Measurements from ENCODE around the gene FAM131C.

The FAM131C gene

DNA sequence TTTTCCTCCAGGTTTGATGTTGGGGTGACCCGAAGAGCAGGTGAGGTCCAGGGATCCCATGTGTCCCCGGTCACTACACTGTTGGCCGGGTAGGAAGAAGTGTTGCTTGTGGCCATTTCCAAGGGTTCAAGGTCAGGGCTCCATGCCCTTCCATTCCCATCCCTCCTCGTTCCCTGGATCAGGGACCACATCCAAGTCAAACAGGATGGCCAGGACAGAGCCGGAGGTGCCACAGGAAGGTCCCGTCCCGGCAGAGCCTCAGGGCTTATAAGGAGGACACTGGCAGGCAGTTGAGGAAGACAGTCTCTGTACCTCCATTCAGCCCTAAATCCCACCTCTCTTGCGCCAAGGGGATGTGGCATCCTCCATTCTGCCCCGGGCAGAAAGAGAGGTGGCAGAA is 22.0 kb upstream of the FAM131C start:
- DNase-seq = no peak

GRCh38 chr1:16094453-16095158 is 21.2 kb upstream of the FAM131C start:
- no peak for DNase-seq

- DNase-seq = no peak
These were observed 20.2 kb upstream of the FAM131C start for GRCh38 chr1:16093611-16094010.

DNA sequence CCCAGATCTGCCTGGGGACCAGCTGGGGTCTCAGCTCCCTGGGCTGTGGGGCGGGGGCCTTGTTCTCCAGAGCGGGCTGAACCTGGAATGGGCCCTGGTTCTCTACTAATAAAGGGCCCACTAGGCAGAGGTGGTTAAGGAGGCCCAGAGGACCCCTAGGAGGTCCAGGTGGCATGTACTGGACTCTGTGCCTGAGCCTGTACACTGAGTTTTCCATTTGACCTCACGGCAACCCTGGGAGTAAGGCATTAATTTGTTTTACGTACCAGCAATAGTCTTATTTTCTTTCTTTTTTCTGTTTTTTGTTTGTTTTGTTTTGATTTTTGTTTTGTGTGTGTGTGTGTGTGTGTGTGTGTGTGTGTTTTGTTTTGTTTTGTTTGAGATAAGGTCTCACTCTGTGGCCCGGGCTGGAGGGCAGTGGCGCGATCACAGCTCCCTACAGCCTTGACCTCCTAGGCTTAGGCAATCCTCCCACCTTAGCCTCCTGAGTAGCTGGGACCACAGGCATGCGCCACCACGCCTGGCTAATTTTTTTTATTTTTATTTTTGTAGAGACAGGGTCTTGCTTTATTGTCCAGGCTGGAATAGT is 19.6 kb upstream of the FAM131C start:
- no peak for DNase-seq

DNA sequence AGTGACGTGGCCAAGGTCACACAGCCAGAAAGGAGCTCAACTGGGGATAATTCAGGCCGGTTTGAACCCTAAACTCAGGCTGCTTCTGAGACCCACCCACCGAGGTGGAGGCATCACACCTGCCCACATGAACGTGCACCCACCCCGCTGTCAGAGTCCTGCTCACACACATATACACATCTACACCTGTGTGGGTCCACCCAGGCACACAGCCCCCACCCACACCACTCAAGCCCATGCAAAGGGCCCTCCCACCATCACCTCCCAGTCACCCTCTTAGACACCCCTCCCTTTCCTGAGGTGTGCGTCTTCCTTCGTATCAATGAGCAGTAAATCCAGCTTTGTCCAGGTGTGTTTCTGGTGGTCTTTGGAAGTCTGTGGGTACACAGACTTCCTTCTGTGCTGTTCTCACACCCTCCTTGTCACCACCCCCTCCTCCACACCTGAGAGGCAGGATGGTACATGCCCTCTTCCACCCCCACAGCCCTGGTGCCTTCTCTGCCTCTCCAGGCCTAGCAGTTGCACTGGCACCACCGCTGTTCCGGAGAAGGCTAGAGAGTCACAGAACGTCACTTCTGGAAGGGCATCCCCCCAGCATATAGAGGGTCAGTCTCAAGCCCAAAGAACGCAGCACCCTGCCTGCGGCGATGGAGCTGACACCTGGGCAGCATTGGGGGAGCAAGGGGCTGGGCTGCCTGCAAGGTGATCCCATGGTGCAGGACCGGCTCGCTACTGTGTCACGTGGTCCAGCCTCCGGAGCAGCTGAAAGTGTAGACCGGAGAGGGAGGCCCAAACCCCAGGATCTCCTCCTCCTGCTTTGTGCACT is 18.9 kb upstream of the FAM131C start:
- DNase-seq = no peak

DNA sequence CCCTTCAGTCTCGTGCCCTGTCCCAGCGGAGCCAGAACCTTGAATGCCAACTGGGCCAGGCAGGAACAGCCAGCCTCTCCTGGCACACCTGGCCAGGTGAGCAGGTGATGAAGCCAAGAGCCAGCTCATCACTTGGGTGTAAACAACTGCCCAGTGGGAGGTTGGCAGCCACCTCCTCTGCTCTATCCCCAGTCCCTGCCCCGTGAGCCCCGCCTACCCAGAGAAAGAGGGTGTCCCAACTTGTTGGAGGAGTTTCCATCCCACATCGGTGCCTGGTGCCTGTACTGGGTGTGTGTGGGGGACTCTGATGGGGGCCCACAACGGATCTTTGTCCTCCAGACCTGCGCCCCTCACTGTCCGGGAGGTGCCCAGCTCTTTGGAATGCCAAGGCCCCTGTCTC is 17.8 kb upstream of the FAM131C start:
- no peak for DNase-seq

GRCh38 chr1:16090076-16090826 is 16.8 kb upstream of the FAM131C start:
- no peak for DNase-seq

DNA sequence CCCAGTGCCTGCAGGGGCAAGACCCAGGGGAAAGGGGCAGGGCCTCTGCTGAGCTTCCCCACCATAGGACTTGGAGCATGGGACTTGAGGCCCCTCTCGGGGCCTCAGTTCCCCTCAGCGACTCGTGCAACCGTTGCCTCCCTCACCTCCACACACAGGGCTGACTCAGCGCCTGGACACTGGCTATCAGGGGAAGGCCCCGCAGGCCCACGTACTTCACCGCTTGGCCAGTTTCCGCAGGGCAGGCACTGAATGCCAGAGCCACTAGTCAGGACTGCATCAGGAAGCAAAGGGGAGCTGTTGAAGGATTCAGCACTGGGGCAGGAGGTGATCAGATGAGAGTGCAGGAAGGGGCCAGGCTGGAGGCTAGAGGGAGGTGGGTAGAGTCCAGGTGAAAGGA is 15.5 kb upstream of the FAM131C start:
- DNase-seq = no peak

DNA sequence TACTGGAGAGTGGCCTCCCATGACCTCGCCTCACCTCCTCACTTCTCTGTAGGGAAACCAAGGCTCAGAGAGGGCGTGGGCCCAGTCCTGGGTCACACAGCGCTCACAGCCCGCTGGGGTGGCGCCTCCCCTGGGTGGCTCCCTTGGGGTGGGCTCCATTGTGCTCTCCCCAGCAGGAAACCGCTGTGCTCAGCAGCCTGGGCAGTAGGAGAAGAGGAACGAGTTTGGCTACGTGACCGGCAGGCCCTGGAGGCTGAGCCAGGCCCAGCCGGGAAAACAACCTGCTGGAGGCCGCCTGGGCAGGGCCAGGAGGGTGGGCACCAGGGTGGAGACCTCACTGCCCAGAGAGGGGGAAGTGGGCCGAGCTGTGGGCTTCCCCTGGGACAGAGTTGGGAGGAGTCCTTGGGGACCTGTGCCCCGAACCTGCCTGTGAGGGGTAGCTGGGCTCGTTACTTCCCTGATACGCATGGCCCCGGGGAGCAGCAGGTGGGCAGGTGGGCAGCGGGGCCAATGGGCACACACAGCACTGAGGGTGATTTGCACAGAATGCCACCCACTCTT is 15.0 kb upstream of the FAM131C start:
- no peak for DNase-seq

GRCh38 chr1:16087733-16088132 is 14.3 kb upstream of the FAM131C start:
- no peak for DNase-seq

GRCh38 chr1:16085522-16085921 is 12.1 kb upstream of the FAM131C start:
- DNase-seq = peak in 1 of 2 donors; percentile 16

DNA sequence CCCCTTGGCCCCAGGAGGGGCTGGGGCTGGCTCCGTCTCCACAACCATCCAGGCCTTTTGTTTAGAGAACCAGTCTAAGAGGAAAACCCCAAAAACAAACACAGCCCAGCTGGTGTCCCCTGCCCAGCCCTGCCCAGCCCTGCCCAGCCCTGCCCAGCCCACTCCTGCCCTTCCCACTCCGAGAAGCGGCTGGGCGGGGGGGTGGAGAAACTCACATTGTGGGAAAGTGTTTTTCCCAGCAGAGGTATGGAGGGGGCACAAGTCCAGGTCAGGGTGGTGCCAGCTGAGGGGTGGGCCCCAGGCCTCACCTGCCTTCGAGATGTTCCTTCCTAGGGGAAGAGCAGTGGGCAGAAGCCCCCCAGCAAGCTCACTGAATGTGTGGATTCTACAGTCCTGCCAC is 10.0 kb upstream of the FAM131C start:
- DNase-seq = no peak

DNA sequence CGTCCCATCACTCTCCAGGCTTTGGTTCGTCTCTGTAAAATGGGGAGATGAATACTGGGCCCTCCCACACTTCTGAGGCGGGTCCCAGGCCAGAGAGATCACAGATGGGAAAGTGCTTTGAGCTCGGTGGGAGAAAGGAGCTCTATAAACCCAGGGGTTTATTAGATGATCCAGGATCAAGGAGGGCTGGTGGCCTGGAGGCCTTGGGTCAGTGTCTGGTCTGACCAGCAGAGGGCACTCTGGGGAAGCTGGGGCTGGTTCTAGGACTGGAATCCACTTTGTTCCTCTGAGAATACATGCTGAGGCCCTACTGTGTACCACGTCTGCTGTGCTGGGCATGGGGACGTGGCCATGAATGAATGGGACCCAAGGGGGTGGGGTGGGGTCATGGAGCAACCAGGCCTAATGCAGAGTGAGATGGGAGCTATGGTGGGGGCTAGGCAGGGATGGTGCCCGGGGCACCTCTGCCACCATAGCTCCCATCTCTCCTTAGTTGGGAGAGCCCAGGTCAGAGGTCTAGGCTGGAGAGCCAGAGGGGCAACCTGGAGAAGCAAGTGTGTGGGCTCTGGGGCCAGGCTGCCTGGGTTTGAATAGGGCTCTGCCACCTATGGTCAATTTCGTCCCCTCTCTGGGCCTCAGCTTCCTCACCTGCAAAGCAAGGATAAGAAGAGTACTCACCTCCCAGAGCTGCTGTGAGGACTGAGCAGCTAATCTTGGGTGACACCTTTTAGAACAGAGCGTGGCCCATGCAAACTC is 9.0 kb upstream of the FAM131C start:
- DNase-seq = peak; percentile 29 to 90

DNA sequence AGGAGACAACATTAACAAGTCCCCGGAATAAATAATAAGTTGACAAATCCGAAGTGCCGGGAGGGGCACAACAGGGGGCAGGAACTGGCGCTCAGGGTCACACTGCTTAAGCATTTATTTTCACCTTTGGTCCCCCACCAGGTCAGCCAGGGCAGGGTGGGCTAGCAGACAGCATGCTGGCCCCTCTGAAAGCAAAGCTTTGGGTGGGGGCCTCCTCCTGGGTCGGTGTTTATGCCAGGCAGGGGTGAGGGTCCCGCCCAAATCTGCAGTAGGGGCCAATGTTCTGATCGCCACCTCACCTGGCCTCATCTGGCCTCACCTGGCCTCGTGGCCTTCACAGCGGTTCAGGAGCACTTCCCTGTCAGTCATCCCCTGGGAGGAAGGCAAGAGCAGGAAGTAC is 8.2 kb upstream of the FAM131C start:
- no peak for DNase-seq

DNA sequence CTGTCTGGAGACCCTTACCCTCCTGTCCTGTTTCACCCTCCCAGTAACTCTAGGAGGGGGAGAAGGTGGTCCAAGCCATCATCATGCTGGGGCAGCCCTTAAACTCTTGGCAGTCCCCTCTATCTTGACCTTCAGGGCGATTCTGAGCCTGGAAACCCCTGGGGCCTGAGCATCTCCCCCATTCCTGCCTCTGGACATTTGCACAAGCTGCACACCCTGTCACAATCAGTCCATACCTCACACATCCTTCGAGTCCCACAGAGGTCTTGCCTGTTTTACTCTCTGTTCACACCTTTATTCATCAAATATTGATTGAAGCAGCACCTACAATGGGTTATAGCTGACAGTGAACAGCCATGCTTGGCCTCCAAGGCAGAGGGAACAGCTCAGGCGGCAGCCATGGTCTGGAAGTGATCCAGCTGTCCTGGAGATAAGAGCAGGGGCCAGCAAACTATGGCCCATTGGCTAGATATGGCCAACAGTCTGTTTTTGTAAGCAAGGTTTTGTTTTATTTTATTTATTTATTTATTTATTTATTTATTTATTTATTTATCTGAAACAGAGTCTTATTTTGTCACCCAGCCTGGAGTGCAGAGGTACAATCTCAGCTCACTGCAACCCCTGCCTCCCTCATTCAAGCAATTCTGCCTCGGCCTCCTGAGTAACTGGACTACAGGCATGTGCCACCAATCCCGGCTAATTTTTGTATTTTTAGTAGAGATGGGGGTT is 7.1 kb upstream of the FAM131C start:
- DNase-seq = no peak

GRCh38 chr1:16078925-16079656 is 5.6 kb upstream of the FAM131C start:
- DNase-seq = peak; percentile 22 to 72

- no peak for DNase-seq
These were observed 4.2 kb upstream of the FAM131C start for GRCh38 chr1:16077406-16078245.

GRCh38 chr1:16076865-16077238 is 3.4 kb upstream of the FAM131C start:
- no peak for DNase-seq

DNA sequence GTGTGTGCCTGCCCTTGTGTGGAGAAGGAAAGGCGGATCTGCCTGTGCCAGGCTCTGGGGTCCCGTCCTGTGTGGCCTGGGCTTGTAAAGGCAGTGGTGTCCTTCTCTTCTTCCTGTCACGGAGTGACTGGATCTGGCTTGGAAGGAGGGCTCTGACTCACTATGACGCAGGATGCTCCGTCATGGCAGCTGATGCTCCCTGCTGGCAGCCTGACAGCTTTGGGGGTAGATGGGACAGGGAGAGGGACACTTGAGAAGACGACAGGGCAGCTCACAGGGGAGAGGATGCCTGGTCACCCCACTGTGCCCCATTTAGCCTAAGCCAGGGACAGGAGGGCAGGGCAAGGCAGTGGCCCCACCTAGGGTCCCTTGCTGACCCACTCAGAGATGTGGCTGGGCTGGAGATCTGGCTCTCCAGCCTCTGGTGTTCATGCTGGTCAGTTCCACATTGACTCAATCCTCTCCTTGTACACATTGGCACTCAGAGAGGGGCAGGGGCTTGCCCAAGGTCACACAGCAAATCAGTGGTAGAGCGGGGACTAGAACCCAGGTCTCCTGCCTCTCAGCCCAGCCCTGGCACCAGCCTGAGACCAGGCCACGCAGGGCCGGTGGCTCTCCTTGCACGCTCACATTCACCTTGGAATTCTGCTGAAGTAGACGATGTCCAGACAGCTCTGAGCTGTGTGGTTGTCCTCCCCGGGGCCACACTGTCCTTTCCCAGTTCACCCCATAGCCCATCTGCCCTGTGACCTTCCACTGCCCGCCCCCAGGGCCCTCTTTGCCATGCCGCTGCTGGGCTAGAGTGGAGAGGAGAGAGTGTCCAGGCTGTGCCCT is 2.8 kb upstream of the FAM131C start:
- DNase-seq = no peak
